GM12891 (cell line): ENCODE measurements around the gene KRTAP12-3.

ENCODE experiments used
- POLR2A ChIP-seq: IDR thresholded peaks from 2 replicates; pipeline ENCODE4 v1.6.1; 2011; ENCODE audit warnings: low read depth, low read length, control low read depth
- POLR2AphosphoS5 ChIP-seq: IDR thresholded peaks from 2 replicates; pipeline ENCODE4 v1.6.1; 2011; ENCODE audit warnings: low read depth, low read length, control low read depth

- TF ChIP-seq POLR2AphosphoS5 (no peak), POLR2A (no peak)
Measured at GRCh38 chr21:44640761-44641160, 17.0 kb upstream of the KRTAP12-3 start.
